SH-SY5Y (cell line): ENCODE results near the gene CCDC91.

Source experiments
- GATA2 ChIP-seq: IDR thresholded peaks from 2 replicates; pipeline ENCODE4 v1.6.1; 2011; ENCODE audit warnings: mild to moderate bottlenecking, low read depth, low read length
- GATA3 ChIP-seq: IDR thresholded peaks from 2 replicates; pipeline ENCODE4 v1.6.1; 2011; ENCODE audit warnings: low read depth, mild to moderate bottlenecking, low read length, moderate library complexity

DNA sequence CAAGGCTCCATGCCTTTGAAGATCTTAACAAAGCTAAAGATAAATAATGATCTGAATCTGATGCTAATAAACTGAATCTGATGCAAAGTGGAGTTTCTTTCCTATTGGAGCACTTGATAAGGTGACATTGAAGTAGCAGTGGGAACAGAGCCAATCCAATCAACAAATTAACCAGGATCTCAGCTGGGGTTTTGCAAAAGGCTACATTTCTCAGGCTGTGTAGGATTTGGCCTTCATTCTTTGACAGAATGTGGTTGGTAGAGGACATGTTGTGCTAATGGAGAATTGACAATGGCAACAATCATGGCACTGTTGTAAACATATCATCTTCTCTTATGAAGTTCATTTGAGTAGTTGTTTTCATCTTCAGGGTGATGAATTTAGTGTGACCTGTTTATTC, 164.9 kb downstream of the CCDC91 start:
- no peak for TF ChIP-seq GATA2
- no peak for TF ChIP-seq GATA3
